IMR-90 (cell line): Measurements from ENCODE around the gene FARP1.

Experiments
- BHLHE40 ChIP-seq: fragments of 150-350 bp; IDR thresholded peaks from 2 replicates; pipeline ENCODE4 v1.6.1; 2016; ENCODE audit warnings: mild to moderate bottlenecking, low read depth, low read length
- CEBPB ChIP-seq: IDR thresholded peaks from 2 replicates; pipeline ENCODE4 v1.6.1; 2012; ENCODE audit warnings: low read depth, low read length, improper control_type of control experiment
- FOS ChIP-seq: fragments of 150-350 bp; IDR thresholded peaks from 2 replicates; pipeline ENCODE4 v1.6.1; 2016; ENCODE audit warnings: low read depth, low read length
- MAFK ChIP-seq: IDR thresholded peaks from 2 replicates; pipeline ENCODE4 v1.6.1; 2012; ENCODE audit warnings: low read depth, low read length, improper control_type of control experiment
- MXI1 ChIP-seq: IDR thresholded peaks from 2 replicates; pipeline ENCODE4 v1.6.1; 2012; ENCODE audit warnings: low read depth, mild to moderate bottlenecking, low read length, moderate library complexity, borderline replicate concordance
- POLR2A ChIP-seq: IDR thresholded peaks from 2 replicates; pipeline ENCODE4 v1.6.1; 2012; ENCODE audit warnings: mild to moderate bottlenecking, low read depth, low read length
- RAD21 ChIP-seq: IDR thresholded peaks from 2 replicates; pipeline ENCODE4 v1.6.1; 2012; ENCODE audit warnings: low read length, improper control_type of control experiment
- RCOR1 ChIP-seq: IDR thresholded peaks from 2 replicates; pipeline ENCODE4 v1.6.1; 2012; ENCODE audit warnings: mild to moderate bottlenecking, low read length, improper control_type of control experiment; ENCODE audit not compliant: insufficient replicate concordance
- SMC3 ChIP-seq: fragments of 150-350 bp; IDR thresholded peaks from 2 replicates; pipeline ENCODE4 v1.6.1; 2016; ENCODE audit warnings: low read depth, mild to moderate bottlenecking, antibody characterized with exemption, low read length, moderate library complexity
- USF2 ChIP-seq: fragments of 150-350 bp; IDR thresholded peaks from 2 replicates; pipeline ENCODE4 v1.6.1; 2017; ENCODE audit warnings: mild to moderate bottlenecking, antibody characterized with exemption, low read length, low read depth
- TF ChIP-seq, protein P1 (sequence below): conservative IDR thresholded peaks from 2 replicates; pipeline ENCODE4 v1.5.1; 2012; ENCODE audit warnings: mild to moderate bottlenecking, low read depth, low read length, improper control_type of control experiment

DNA sequence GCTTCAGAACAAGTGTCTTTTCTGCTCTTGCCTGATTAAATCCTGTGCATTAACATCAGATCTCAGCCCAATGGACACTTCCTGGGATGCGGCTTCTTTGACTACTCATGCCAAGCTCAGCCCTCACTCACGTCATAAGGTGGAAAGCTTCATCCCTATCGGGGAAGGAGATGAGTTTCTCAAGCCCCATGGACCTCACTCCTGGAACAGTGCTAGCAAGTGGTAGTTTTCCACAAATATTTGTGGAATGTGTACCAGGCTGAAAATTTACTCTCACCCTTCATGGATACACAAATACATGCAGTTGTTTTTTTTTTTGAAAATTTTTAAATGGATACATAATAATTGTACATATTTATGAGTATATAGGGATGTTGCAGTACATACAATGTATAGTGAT lies 34.6 kb upstream of the FARP1 start:
- TF ChIP-seq SMC3 (no peak), POLR2A (no peak), USF2 (no peak), RAD21 (no peak), CEBPB (no peak), MXI1 (no peak), RCOR1 (no peak), FOS (no peak), MAFK (no peak), BHLHE40 (no peak)
- TF ChIP-seq, protein P1, sequence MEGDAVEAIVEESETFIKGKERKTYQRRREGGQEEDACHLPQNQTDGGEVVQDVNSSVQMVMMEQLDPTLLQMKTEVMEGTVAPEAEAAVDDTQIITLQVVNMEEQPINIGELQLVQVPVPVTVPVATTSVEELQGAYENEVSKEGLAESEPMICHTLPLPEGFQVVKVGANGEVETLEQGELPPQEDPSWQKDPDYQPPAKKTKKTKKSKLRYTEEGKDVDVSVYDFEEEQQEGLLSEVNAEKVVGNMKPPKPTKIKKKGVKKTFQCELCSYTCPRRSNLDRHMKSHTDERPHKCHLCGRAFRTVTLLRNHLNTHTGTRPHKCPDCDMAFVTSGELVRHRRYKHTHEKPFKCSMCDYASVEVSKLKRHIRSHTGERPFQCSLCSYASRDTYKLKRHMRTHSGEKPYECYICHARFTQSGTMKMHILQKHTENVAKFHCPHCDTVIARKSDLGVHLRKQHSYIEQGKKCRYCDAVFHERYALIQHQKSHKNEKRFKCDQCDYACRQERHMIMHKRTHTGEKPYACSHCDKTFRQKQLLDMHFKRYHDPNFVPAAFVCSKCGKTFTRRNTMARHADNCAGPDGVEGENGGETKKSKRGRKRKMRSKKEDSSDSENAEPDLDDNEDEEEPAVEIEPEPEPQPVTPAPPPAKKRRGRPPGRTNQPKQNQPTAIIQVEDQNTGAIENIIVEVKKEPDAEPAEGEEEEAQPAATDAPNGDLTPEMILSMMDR, result no peak
